Measurements from ENCODE around the gene MRPL11. TPM values are rescaled to one million over a fixed set of nuclear protein-coding genes. Genes with fewer than 3 reads are reported as not detected.

MRPL11 gene
- total RNA-seq, 4 donors from 2014 or later = 24.7 to 34.9 (median 28.9) TPM

DNA sequence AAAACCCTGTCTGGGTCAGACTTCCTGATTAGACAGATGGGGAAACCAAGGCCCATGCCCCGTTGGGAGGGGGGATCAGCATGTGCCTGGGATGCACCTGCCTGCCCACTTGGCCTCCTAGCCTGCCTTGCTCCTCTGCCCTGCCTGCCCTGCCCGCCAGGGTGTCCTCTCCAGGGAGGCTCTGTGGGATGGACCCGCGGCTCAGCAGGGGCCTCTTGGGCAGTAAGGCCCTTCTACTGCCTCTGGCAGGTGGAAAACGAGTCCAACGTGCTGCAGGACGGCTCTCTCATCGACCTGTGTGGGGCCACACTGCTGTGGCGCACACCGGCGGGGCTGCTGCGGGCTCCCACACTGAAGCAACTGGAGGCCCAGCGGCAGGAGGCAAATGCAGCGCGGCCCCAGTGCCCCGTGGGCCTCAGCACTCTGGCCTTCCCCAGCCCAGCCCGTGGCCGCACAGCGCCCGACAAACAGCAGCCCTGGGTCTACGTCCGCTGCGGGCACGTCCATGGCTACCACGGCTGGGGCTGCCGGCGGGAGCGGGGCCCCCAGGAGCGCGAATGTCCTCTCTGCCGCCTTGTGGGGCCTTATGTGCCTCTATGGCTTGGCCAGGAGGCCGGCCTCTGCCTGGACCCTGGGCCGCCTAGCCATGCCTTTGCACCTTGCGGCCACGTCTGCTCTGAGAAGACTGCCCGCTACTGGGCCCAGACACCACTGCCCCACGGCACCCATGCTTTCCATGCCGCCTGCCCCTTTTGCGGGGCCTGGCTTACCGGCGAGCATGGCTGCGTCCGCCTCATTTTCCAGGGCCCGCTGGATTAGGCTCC, 36.9 kb upstream of the MRPL11 start:
- H3K4me3 ChIP-seq = no peak overlapping the region
- peaks cover 0 to 8% (median under 1%) of the 10 kb centered on the region in 4 donors for H3K4me1 ChIP-seq
- TF ChIP-seq, protein P1, sequence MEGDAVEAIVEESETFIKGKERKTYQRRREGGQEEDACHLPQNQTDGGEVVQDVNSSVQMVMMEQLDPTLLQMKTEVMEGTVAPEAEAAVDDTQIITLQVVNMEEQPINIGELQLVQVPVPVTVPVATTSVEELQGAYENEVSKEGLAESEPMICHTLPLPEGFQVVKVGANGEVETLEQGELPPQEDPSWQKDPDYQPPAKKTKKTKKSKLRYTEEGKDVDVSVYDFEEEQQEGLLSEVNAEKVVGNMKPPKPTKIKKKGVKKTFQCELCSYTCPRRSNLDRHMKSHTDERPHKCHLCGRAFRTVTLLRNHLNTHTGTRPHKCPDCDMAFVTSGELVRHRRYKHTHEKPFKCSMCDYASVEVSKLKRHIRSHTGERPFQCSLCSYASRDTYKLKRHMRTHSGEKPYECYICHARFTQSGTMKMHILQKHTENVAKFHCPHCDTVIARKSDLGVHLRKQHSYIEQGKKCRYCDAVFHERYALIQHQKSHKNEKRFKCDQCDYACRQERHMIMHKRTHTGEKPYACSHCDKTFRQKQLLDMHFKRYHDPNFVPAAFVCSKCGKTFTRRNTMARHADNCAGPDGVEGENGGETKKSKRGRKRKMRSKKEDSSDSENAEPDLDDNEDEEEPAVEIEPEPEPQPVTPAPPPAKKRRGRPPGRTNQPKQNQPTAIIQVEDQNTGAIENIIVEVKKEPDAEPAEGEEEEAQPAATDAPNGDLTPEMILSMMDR (IDR thresholded peaks at IDR 0.05) = no peak
- TF ChIP-seq POLR2A (IDR thresholded peaks at IDR 0.05) = no peak
- H3K27me3 ChIP-seq = no peaks in the 10 kb centered on the region
- H3K27ac ChIP-seq = no peak overlapping the region
- no peak for DNase-seq
- no peaks in the 10 kb centered on the region for H3K9me3 ChIP-seq
- peaks cover 0 to 19% (median 0%) of the 10 kb centered on the region in 3 donors for H3K36me3 ChIP-seq

DNA sequence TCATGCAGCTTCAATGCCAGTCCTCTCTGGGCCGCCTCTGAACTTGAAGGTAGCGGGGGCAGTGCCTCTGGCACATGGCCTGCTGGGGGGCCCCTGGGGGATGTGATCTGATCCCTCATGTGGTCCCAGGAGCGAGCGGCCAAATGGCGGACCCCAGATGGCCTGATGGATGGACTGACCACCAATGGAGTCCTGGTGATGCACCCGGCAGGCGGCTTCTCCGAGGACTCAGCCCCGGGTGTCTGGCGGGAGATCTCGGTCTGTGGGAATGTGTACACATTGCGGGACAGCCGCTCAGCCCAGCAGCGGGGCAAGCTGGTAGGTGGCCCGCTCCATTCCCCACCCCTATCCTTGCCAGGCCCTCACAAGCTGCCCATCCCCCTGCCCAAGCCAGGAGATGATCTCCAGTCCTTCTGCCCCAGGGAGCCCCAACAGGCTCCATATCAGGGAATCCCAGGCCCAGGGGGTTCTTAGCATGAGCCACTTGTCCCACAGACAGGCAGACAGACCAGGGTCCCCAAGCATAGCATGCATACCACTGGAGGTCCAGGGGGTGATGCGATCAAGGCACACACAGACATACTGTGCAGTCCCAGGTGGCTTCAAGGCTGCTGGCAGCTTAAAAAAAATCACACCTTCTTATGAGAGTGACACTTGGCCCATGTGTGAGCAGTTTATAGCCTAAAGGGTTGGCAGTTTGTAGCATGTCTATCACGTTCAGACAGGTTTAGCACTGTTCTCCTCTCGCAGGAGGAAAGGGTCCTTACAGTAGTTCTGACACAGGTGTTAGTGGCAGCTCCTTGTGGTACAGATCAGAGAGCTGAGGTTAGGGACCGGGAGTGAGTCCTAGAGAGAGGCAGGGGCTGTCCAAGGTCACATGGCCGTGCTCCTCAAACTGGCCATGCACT, 35.2 kb upstream of the MRPL11 start:
- H3K4me1 ChIP-seq = no peaks in the 10 kb centered on the region
- no peaks in the 10 kb centered on the region for H3K27me3 ChIP-seq
- DNase-seq = no peak
- H3K27ac ChIP-seq = no peak overlapping the region
- peaks cover 0 to 19% (median 0%) of the 10 kb centered on the region in 3 donors for H3K36me3 ChIP-seq
- H3K4me3 ChIP-seq = no peak overlapping the region
- H3K9me3 ChIP-seq = no peaks in the 10 kb centered on the region
- TF ChIP-seq, protein P1 (IDR thresholded peaks at IDR 0.05) = no peak
- TF ChIP-seq POLR2A (IDR thresholded peaks at IDR 0.05) = no peak

DNA sequence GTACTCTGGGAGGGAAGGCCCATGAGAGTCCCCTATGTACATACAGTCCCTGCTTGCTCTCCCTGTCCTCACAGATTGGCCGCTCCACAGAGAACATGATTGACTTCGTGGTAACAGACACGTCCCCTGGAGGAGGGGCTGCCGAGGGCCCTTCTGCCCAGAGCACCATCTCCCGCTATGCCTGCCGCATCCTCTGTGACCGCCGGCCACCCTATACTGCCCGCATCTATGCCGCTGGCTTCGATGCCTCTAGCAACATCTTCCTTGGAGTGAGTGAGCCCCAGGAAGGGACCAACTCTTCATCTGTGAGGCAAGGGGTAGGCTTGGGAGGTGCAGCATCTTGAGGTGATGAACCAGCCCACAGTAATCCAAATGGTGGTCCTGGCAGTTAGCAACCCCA, 34.5 kb upstream of the MRPL11 start:
- no peak overlapping the region for H3K4me3 ChIP-seq
- H3K27me3 ChIP-seq = no peaks in the 10 kb centered on the region
- H3K4me1 ChIP-seq = peaks cover 0 to 2% (median 0%) of the 10 kb centered on the region in 4 donors
- H3K9me3 ChIP-seq = no peaks in the 10 kb centered on the region
- no peak for DNase-seq
- H3K27ac ChIP-seq = no peak overlapping the region
- no peak for TF ChIP-seq POLR2A (IDR thresholded peaks at IDR 0.05)
- TF ChIP-seq, protein P1 (IDR thresholded peaks at IDR 0.05) = no peak
- peaks cover 0 to 19% (median 0%) of the 10 kb centered on the region in 3 donors for H3K36me3 ChIP-seq

DNA sequence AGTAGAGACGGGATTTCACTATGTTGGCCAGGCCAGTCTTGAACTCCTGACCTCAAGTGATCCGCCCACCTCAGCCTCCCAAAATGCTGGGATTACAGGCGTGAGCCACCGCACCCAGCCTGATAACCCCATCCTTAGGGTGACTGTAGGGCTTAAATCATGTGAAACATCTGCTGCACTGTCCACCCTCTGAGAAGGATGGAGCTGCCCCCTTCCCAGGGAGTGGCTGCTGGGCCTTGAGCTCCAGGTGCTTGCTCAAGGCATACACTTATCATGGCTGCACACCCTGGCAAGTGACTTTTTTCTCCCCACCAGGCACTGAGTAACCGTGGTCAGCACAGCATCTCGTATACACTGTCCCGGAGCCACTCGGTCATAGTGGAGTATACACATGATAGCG, 33.4 kb upstream of the MRPL11 start:
- Histone ChIP-seq H3K4me1 (peaks cover 0 to 12% (median 6%) of the 10 kb centered on the region in 4 donors), H3K27me3 (no peaks in the 10 kb centered on the region), H3K4me3 (no peak overlapping the region), H3K9me3 (no peaks in the 10 kb centered on the region), H3K27ac (no peak overlapping the region), H3K36me3 (peaks cover 0 to 19% (median 0%) of the 10 kb centered on the region in 3 donors)
- TF ChIP-seq, protein P1 (IDR thresholded peaks at IDR 0.05) = no peak
- TF ChIP-seq POLR2A (IDR thresholded peaks at IDR 0.05) = no peak
- no peak for DNase-seq

DNA sequence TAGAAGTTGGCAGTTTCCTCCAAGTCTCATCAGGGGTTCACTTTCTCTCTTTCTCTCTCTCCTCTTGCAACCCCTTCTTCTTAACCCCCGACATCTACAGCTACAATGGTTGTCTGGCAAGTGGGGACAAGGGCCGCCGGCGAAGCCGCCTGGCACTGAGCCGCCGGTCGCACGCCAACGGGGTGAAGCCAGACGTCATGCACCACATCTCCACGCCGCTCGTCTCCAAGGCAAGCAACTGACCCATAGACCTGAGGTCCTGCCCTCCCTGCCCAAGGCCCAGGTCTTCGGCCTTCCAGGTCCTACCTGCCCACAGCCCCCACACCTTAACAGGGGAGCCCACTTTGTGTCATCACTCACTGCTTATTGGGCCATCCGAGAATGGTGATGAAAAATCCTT, 32.5 kb upstream of the MRPL11 start:
- Histone ChIP-seq H3K4me1 (peaks cover 0 to 15% (median 6%) of the 10 kb centered on the region in 4 donors), H3K27me3 (no peaks in the 10 kb centered on the region), H3K36me3 (peaks cover 0 to 19% (median 0%) of the 10 kb centered on the region in 3 donors), H3K4me3 (no peak overlapping the region), H3K27ac (no peak overlapping the region), H3K9me3 (no peaks in the 10 kb centered on the region)
- TF ChIP-seq, protein P1 (IDR thresholded peaks at IDR 0.05) = no peak
- no peak for TF ChIP-seq POLR2A (IDR thresholded peaks at IDR 0.05)
- DNase-seq = no peak

Measured in Peyer's patch (tissue), 4 donors.